Upper lobe of left lung (tissue), 6 donors: ENCODE results near the gene TRAPPC5. TPM values are rescaled to one million over a fixed set of nuclear protein-coding genes. Genes with fewer than 3 reads are reported as not detected.

Experiments
- ATAC-seq, 2 donors: fragments of 200-7000 bp; cut with Tn5 transposase; one replicate each; pipeline ENCODE4 v1.9.1; 2022; ENCODE audit warnings: mild to moderate bottlenecking in 2 of 2, moderate library complexity in 2 of 2; ENCODE audit not compliant: low FRiP score in 2 of 2
- DNase-seq, 2 donors: peaks; one replicate each; pipeline ENCODE4 v3.0.0-alpha.2; 2019 to 2020
- H3K27ac ChIP-seq, 4 donors: fragments of 200-600 bp; sonication (generic); one replicate each; pipeline ENCODE4 v1.5.1; 2016 to 2019
- H3K27me3 ChIP-seq, 4 donors: fragments of 200-600 bp; sonication (generic); one replicate each; pipeline ENCODE4 v1.5.1; 2017 to 2019
- H3K36me3 ChIP-seq, 4 donors: fragments of 200-600 bp; sonication (generic); one replicate each; pipeline ENCODE4 v1.5.1; 2016 to 2019
- H3K4me1 ChIP-seq, 4 donors: fragments of 200-600 bp; sonication (generic); one replicate each; pipeline ENCODE4 v1.5.1; 2018 to 2019
- H3K4me3 ChIP-seq, 4 donors: fragments of 200-600 bp; sonication (generic); one replicate each; pipeline ENCODE4 v1.5.1; 2017 to 2019; ENCODE audit warnings: mild to moderate bottlenecking in 2 of 4, moderate library complexity in 1 of 4
- H3K9me3 ChIP-seq, 4 donors: fragments of 200-600 bp; sonication (generic); one replicate each; pipeline ENCODE4 v1.5.1; 2018 to 2019
- CTCF ChIP-seq, 6 experiments: fragments of 450-650 bp in 4 of 6; fragments of 200-600 bp in 2 of 6; sonication (generic) in 2 of 6; IDR thresholded peaks; one replicate each; pipeline ENCODE4 v1.5.1; 2016 to 2019; ENCODE audit warnings: antibody characterized with exemption in 6 of 6
- EP300 ChIP-seq, 4 donors: sonication (generic); formaldehyde crosslinking; IDR thresholded peaks; one replicate each; pipeline ENCODE4 v1.5.1; 2017; ENCODE audit warnings: antibody characterized with exemption in 4 of 4, control low read depth in 2 of 4
- POLR2A ChIP-seq, 4 donors: fragments of 450-650 bp; IDR thresholded peaks; one replicate each; pipeline ENCODE4 v1.5.1; 2016 to 2017; ENCODE audit warnings: antibody characterized with exemption in 4 of 4, mild to moderate bottlenecking in 2 of 4
- POLR2AphosphoS5 ChIP-seq, 2 donors: sonication (generic); formaldehyde crosslinking; IDR thresholded peaks; one replicate each; pipeline ENCODE4 v1.5.1; 2017; ENCODE audit warnings: antibody characterized with exemption in 2 of 2
- WGBS, 2 donors: methylation state at CpG; one replicate each; pipeline ENCODE4 v1.1.5; 2017 to 2018; 5-methylcytosine and 5-hydroxymethylcytosine counted together
- total RNA-seq, 6 donors: library from RNA; depleted of rRNA in 4 of 6; stranded (reverse); fragments of >200 nt in 4 of 6; gene quantifications; one replicate each; pipeline versions ENCODE4 v1.1.0 to v1.2.1, GENCODE V29; 2016 to 2021
- donor health status: DM: no; HTN: no; CAD: no; lungs with moderate emphysema.
- donor health status: DM: no; HTN: yes; CAD: no; lungs with severe emphysema.

The TRAPPC5 gene
- total RNA-seq, 6 donors from 2014 or later: 33.9 to 105 (median 52.0) TPM

DNA sequence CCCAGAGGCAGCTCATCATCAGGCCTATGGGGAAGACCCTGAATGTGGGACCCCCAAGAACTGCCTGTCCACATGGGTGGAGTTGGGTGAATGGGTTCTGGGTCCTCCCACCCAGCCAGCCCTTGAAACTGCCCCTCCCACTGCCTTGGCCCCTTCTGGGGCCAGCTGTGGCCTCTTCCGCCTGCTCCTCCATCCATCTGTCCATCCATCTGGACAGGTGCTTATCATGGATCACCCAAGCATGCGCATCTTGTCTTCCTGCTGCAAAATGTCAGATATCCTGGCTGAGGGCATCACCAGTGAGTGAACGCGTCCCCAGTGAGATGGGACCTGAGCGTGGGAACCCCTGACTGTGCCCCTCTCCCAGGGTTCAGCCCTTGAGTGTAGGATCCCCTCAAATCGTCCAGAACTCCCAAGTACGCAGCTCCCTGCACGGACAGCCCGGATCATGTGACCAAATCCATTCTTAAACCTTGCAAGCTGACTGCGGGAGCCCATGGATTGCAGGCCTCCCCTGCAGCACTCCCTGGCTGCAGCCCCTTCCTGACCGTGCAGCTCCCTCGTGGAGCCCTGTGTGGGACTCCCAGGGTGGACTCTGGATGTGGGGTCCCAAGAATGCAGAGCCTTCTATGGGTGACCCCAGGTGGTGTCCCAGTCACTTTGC lies 41.7 kb upstream of the TRAPPC5 start:
- Histone ChIP-seq H3K36me3 (peaks cover 0 to 22% (median 11%) of the 10 kb centered on the region in 4 donors), H3K4me1 (peaks cover 0 to 45% (median 13%) of the 10 kb centered on the region in 4 donors), H3K27me3 (peaks cover 0 to 6% (median 0%) of the 10 kb centered on the region in 4 donors), H3K9me3 (no peaks in the 10 kb centered on the region), H3K27ac (no peak overlapping the region), H3K4me3 (no peak overlapping the region)
- 75 to 77% methylated on average over 9 to 10 of the region's 12 CpGs for WGBS, 2 donors
- DNase-seq (no peak), ATAC-seq (no peak)
- no peak for TF ChIP-seq POLR2A (IDR thresholded peaks at IDR 0.05)
- TF ChIP-seq POLR2AphosphoS5 (IDR thresholded peaks at IDR 0.05): no peak
- no peak for TF ChIP-seq EP300 (IDR thresholded peaks at IDR 0.05)

GRCh38 chr19:7639863-7640348 lies 40.7 kb upstream of the TRAPPC5 start:
- DNase-seq: no peak
- H3K4me1 ChIP-seq: peaks cover 0 to 45% (median 14%) of the 10 kb centered on the region in 4 donors
- no peaks in the 10 kb centered on the region for H3K9me3 ChIP-seq
- TF ChIP-seq POLR2AphosphoS5 (IDR thresholded peaks at IDR 0.05) (no peak), EP300 (IDR thresholded peaks at IDR 0.05) (no peak), CTCF (IDR thresholded peaks at IDR 0.05) (no peak), POLR2A (IDR thresholded peaks at IDR 0.05) (no peak)
- no peak for ATAC-seq
- WGBS, 2 donors: 91 to 97% methylated on average over 12 to 13 of the region's 13 CpGs
- no peak overlapping the region for H3K27ac ChIP-seq
- peaks cover 0 to 6% (median 0%) of the 10 kb centered on the region in 4 donors for H3K27me3 ChIP-seq
- no peak overlapping the region for H3K4me3 ChIP-seq
- H3K36me3 ChIP-seq: peaks cover 0 to 28% (median 15%) of the 10 kb centered on the region in 4 donors

DNA sequence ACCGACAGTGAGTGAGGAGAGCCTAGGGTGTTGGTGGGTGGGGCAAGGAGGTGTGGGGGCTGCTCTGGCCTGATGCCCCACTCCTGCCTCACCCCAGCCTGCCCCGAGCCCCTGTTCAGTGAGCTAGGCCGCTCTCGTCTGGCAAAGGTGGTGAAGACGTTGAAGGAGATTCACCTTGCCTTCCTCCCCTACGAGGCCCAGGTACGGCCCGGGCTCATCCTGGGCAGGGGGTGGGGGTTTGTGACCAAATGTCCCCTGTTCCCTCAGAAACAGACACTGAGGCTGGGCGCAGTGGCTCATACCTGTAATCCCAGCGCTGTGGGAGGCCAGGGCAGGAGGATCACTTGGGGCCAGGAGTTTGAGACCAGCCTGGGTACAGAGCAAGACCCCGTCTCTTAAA lies 39.8 kb upstream of the TRAPPC5 start:
- no peak overlapping the region for H3K27ac ChIP-seq
- H3K9me3 ChIP-seq: no peaks in the 10 kb centered on the region
- H3K4me1 ChIP-seq: peaks cover 0 to 48% (median 15%) of the 10 kb centered on the region in 4 donors

DNA sequence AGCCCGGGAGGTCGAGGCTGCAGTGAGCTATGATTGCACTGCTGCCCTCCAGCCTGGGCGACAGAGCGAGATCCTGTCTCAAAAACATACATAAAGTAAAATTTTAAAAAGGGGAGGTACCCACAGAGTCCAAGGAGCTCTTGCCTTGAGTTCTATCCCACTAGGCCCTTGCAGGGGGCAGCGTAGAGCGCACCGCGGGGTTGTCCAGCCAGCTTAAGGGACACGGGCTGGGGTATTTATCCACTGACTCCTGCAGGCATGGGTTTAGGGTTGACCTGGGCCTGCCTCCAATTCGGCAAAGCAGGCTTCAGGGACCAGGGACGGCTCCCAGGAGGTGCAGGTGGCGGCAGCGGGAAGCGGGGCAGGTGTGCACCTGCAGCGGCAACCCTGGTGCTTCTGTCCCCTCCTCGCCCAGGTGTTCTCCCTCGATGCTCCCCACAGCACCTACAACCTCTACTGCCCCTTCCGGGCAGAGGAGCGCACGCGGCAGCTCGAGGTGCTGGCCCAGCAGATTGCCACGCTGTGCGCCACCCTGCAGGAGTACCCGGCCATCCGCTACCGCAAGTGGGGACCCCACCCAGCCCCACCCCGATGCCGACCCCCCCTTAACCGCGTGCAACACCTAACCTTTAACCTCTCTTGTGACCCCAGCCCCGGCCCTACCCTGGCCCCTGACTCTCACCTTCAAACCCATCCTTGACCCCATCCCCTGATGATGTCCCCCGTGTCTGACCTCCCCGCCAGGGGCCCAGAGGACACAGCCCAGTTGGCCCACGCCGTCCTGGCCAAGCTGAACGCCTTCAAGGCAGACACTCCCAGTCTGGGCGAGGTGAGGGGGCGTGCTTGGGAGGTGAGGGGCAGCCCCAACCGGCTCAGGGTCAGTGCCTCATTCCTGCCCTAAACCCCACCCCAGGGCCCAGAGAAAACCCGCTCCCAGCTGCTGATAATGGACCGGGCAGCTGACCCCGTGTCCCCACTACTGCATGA lies 39.0 kb upstream of the TRAPPC5 start:
- peak in 1 of 2 donors; percentile 70 for DNase-seq
- 89 to 90% methylated on average over 36 to 41 of the region's 43 CpGs for WGBS, 2 donors
- H3K4me3 ChIP-seq: no peak overlapping the region
- H3K27ac ChIP-seq: no peak overlapping the region
- H3K4me1 ChIP-seq: peaks cover 0 to 44% (median 10%) of the 10 kb centered on the region in 4 donors
- H3K27me3 ChIP-seq: peaks cover 0 to 6% (median 0%) of the 10 kb centered on the region in 4 donors
- TF ChIP-seq CTCF (IDR thresholded peaks at IDR 0.05) (no peak), POLR2AphosphoS5 (IDR thresholded peaks at IDR 0.05) (no peak), EP300 (IDR thresholded peaks at IDR 0.05) (no peak), POLR2A (IDR thresholded peaks at IDR 0.05) (no peak)
- ATAC-seq: no peak
- H3K9me3 ChIP-seq: no peaks in the 10 kb centered on the region
- peaks cover 0 to 41% (median 18%) of the 10 kb centered on the region in 4 donors for H3K36me3 ChIP-seq

More for the DNA sequence above, 39.8 kb upstream of the TRAPPC5 start:
- TF ChIP-seq EP300 (IDR thresholded peaks at IDR 0.05): no peak
- TF ChIP-seq POLR2A (IDR thresholded peaks at IDR 0.05): no peak
- H3K4me3 ChIP-seq: no peak overlapping the region
- H3K27me3 ChIP-seq: peaks cover 0 to 6% (median 0%) of the 10 kb centered on the region in 4 donors
- ATAC-seq (no peak), DNase-seq (no peak)
- 97 to 98% methylated on average over 9 to 11 of the region's 11 CpGs for WGBS, 2 donors
- peaks cover 0 to 34% (median 17%) of the 10 kb centered on the region in 4 donors for H3K36me3 ChIP-seq

DNA sequence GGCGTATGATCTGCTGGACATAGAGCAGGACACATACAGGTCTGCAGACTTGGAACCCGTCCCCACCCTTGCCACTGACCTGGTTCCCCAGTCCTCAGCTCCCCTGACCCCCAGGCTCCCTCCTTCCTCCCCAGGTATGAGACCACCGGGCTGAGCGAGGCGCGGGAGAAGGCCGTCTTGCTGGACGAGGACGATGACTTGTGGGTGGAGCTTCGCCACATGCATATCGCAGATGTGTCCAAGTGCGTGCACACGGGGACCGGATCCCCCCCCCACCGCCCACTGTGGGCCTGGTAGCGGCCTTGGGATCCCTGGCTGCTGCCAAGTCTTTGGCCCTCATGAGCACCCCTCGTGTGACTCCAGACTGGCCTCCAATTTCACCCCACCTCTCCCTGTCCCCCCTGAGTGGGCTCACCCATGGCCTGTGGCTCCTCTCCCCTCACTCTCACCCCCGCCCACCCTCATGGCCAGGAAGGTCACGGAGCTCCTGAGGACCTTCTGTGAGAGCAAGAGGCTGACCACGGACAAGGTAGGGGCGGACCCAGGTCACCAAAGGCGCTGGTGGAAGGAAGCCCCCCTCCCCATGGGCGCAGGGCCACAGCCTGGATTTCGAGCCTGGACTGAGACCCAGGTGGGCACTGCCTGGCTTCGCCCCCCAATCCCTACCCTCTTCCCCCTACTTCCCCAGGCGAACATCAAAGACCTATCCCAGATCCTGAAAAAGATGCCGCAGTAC lies 38.2 kb upstream of the TRAPPC5 start:
- peaks cover 0 to 2% (median 0%) of the 10 kb centered on the region in 4 donors for H3K27me3 ChIP-seq
- no peak for ATAC-seq
- WGBS, 2 donors: 89 to 96% methylated on average over 16 to 24 of the region's 27 CpGs
- TF ChIP-seq CTCF (IDR thresholded peaks at IDR 0.05) (no peak), POLR2A (IDR thresholded peaks at IDR 0.05) (no peak), EP300 (IDR thresholded peaks at IDR 0.05) (no peak), POLR2AphosphoS5 (IDR thresholded peaks at IDR 0.05) (no peak)
- H3K9me3 ChIP-seq: no peaks in the 10 kb centered on the region
- H3K4me1 ChIP-seq: peaks cover 0 to 35% (median 6%) of the 10 kb centered on the region in 4 donors
- peak in 1 of 2 donors; percentile 74 for DNase-seq
- H3K36me3 ChIP-seq: peaks cover 0 to 45% (median 21%) of the 10 kb centered on the region in 4 donors
- H3K27ac ChIP-seq: no peak overlapping the region
- no peak overlapping the region for H3K4me3 ChIP-seq
